HL-60 (cell line): ENCODE measurements around the gene GCNT2.

Source experiments
- GABPA ChIP-seq: IDR thresholded peaks from 2 replicates; pipeline ENCODE4 v1.6.1; 2012; ENCODE audit warnings: low read depth
- REST ChIP-seq: IDR thresholded peaks from 2 replicates; pipeline ENCODE4 v1.6.1; 2012; ENCODE audit warnings: low read depth; ENCODE audit not compliant: insufficient replicate concordance
- TF ChIP-seq, protein P1 (sequence below): IDR thresholded peaks from one replicate; pipeline ENCODE4 v1.5.1; 2011; ENCODE audit warnings: low read length, control low read depth, inconsistent platforms; ENCODE audit not compliant: insufficient read depth

DNA sequence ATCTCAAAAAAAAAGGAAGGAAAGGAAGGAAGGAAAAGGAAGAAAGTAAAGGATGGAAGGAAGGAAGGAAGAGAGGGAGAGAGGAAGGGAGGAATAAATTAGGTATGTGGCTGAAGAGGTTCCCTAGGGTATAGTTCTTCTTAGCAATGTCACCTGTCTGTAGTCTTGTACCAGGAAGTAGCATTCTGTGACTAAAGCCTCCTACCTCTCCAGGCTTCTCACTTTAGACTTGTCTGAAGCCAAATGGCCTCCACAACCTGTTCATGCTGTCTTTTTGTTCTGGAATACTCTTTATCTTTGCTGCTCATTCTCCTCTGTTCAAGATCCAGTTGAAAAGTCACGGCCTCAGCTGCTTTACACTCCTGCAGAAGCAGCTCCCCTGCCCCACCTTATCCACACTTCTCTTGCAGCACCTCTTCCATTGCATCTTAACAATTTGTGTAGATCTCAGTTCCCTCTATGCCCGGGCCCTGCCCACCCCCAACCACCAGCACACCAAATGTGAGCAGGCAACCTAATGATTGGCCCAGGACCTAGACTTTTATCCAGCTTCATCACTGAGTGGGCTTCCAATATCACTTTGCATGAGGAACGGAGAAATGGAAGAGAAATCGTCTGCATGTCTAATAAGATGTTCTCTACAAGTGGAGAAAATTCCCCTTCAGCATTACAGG, 19.1 kb downstream of the GCNT2 start:
- TF ChIP-seq REST (no peak), GABPA (no peak)
- TF ChIP-seq, protein P1, sequence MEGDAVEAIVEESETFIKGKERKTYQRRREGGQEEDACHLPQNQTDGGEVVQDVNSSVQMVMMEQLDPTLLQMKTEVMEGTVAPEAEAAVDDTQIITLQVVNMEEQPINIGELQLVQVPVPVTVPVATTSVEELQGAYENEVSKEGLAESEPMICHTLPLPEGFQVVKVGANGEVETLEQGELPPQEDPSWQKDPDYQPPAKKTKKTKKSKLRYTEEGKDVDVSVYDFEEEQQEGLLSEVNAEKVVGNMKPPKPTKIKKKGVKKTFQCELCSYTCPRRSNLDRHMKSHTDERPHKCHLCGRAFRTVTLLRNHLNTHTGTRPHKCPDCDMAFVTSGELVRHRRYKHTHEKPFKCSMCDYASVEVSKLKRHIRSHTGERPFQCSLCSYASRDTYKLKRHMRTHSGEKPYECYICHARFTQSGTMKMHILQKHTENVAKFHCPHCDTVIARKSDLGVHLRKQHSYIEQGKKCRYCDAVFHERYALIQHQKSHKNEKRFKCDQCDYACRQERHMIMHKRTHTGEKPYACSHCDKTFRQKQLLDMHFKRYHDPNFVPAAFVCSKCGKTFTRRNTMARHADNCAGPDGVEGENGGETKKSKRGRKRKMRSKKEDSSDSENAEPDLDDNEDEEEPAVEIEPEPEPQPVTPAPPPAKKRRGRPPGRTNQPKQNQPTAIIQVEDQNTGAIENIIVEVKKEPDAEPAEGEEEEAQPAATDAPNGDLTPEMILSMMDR, result no peak
